ENCODE data around the gene EPB41L3. TPM values are rescaled to one million over a fixed set of nuclear protein-coding genes. Genes with fewer than 3 reads are reported as not detected.
"Not testable (repeated sequence)": the region's sequence is repeated elsewhere in the genome, so short reads cannot be mapped to it uniquely, and the experiment has no call there.

Gene EPB41L3
- total RNA-seq, 1 experiment from 2014 or later: 16.1 TPM

- H3K79me2 ChIP-seq (ENCODE audit: insufficient read depth, low read length): no peaks in the 10 kb centered on the region
- Mint-ChIP-seq H3K27ac (no peak overlapping the region), H3K9me3 (peaks cover 6 to 9% of the 10 kb centered on the region in 2 experiments; a peak in 3 of 5 replicates), H3K4me1 (no peaks in the 10 kb centered on the region), H3K36me3 (ENCODE audit: insufficient read depth in 1 of 3, low read depth in 3 of 3) (peaks cover 4 to 13% (median 8%) of the 10 kb centered on the region in 3 experiments), H3K27me3 (ENCODE audit: low read depth) (no peaks in the 10 kb centered on the region), H3K4me3 (no peak overlapping the region)
- H3K18ac ChIP-seq (ENCODE audit: insufficient read length, low read depth, low read length): no peak overlapping the region
- no peaks in the 10 kb centered on the region for H4K20me1 ChIP-seq (ENCODE audit: control insufficient read depth, insufficient read depth, insufficient read length)
- no peak overlapping the region for H2BK12ac ChIP-seq (ENCODE audit: insufficient read length, low read depth, low read length)
- H2AFZ ChIP-seq (ENCODE audit: low read length): no peak overlapping the region
- no peaks in the 10 kb centered on the region for H3K79me1 ChIP-seq (ENCODE audit: insufficient read depth, low read depth, low read length, poor library complexity, severe bottlenecking)
- H3K9ac ChIP-seq (ENCODE audit: extremely low read depth, insufficient read length, low read length): no peak overlapping the region
- H4K8ac ChIP-seq (replicated peaks; ENCODE audit: insufficient read length, low read depth, low read length): no peak overlapping the region
- no peak overlapping the region for H3K23ac ChIP-seq (ENCODE audit: insufficient read length, low read depth, low read length)
- H3K4ac ChIP-seq (ENCODE audit: low read depth, low read length): no peak overlapping the region
- DNase-seq: peak; percentile 40
- H3K9me3 ChIP-seq (ENCODE audit: control insufficient read depth, low read depth, low read length): no peaks in the 10 kb centered on the region
- no peak overlapping the region for H2BK20ac ChIP-seq (ENCODE audit: low read depth, low read length, poor library complexity, severe bottlenecking)
- H3K56ac ChIP-seq (ENCODE audit: insufficient read length, low read depth, low read length): no peak overlapping the region
- H4K5ac ChIP-seq (ENCODE audit: insufficient read length, low read depth, low read length): no peak overlapping the region
- no peak overlapping the region for H4K91ac ChIP-seq (ENCODE audit: insufficient read length, low read depth, low read length)
- H3K4me1 ChIP-seq (ENCODE audit: insufficient read depth, low read length): no peaks in the 10 kb centered on the region
- H3K4me2 ChIP-seq (ENCODE audit: insufficient read depth, insufficient read length, low read length): no peak overlapping the region
- TF ChIP-seq CTCF (conservative IDR thresholded peaks at IDR 0.05): no peak
- no peak overlapping the region for H3K27ac ChIP-seq (ENCODE audit: insufficient read length, low read depth, low read length)
- H3K27me3 ChIP-seq (ENCODE audit: insufficient read depth, low read length): no peaks in the 10 kb centered on the region
- no peak overlapping the region for H2AK5ac ChIP-seq (ENCODE audit: insufficient read length, low read length)
- no peak overlapping the region for H2BK15ac ChIP-seq (ENCODE audit: low read depth, low read length)
- no peak overlapping the region for H2BK120ac ChIP-seq (ENCODE audit: low read depth, low read length, poor library complexity, severe bottlenecking)
- H3T11ph ChIP-seq (ENCODE audit: low read length): no peak overlapping the region
- H3K14ac ChIP-seq (ENCODE audit: insufficient read depth, low read length): no peak overlapping the region
- WGBS (ENCODE audit: extremely low coverage, insufficient read length, low lambda C conversion rate): no CpG with 5 or more reads among the region's 24 CpGs
- H3K23me2 ChIP-seq (ENCODE audit: insufficient read length, low read depth, low read length, poor library complexity, severe bottlenecking): no peaks in the 10 kb centered on the region
- H2BK5ac ChIP-seq (ENCODE audit: insufficient read length, low read length): no peak overlapping the region
Measured at GRCh38 chr18:5488844-5489243, 55.0 kb downstream of the EPB41L3 start.

GRCh38 chr18:5488044-5488443 is 55.8 kb downstream of the EPB41L3 start:
- H3K9me3 Mint-ChIP-seq; H2BK12ac ChIP-seq (ENCODE audit: insufficient read length, low read depth, low read length); H3K79me2 ChIP-seq (ENCODE audit: insufficient read depth, low read length); H2BK20ac ChIP-seq (ENCODE audit: low read depth, low read length, poor library complexity, severe bottlenecking); H3K9me3 ChIP-seq (ENCODE audit: control insufficient read depth, low read depth, low read length); DNase-seq; H4K5ac ChIP-seq (ENCODE audit: insufficient read length, low read depth, low read length); H2AFZ ChIP-seq (ENCODE audit: low read length); H3K79me1 ChIP-seq (ENCODE audit: insufficient read depth, low read depth, low read length, poor library complexity, severe bottlenecking); H2BK120ac ChIP-seq (ENCODE audit: low read depth, low read length, poor library complexity, severe bottlenecking); H3K27me3 Mint-ChIP-seq (ENCODE audit: low read depth); H3K56ac ChIP-seq (ENCODE audit: insufficient read length, low read depth, low read length); H3K27ac Mint-ChIP-seq; H4K20me1 ChIP-seq (ENCODE audit: control insufficient read depth, insufficient read depth, insufficient read length); H3K9ac ChIP-seq (ENCODE audit: extremely low read depth, insufficient read length, low read length); H4K91ac ChIP-seq (ENCODE audit: insufficient read length, low read depth, low read length); H3T11ph ChIP-seq (ENCODE audit: low read length); H2BK15ac ChIP-seq (ENCODE audit: low read depth, low read length); H3K4me1 ChIP-seq (ENCODE audit: insufficient read depth, low read length); H3K27me3 ChIP-seq (ENCODE audit: insufficient read depth, low read length); H3K4me3 Mint-ChIP-seq; H3K4me1 Mint-ChIP-seq; H3K27ac ChIP-seq (ENCODE audit: insufficient read length, low read depth, low read length); H3K4me2 ChIP-seq (ENCODE audit: insufficient read depth, insufficient read length, low read length); H2BK5ac ChIP-seq (ENCODE audit: insufficient read length, low read length); H3K23me2 ChIP-seq (ENCODE audit: insufficient read length, low read depth, low read length, poor library complexity, severe bottlenecking); H3K23ac ChIP-seq (ENCODE audit: insufficient read length, low read depth, low read length); H4K8ac ChIP-seq (replicated peaks; ENCODE audit: insufficient read length, low read depth, low read length); H3K14ac ChIP-seq (ENCODE audit: insufficient read depth, low read length); H3K4ac ChIP-seq (ENCODE audit: low read depth, low read length); H3K18ac ChIP-seq (ENCODE audit: insufficient read length, low read depth, low read length); H2AK5ac ChIP-seq (ENCODE audit: insufficient read length, low read length): not testable (repeated sequence)
- H3K36me3 Mint-ChIP-seq (ENCODE audit: insufficient read depth in 1 of 3, low read depth in 3 of 3): peaks cover 4 to 13% (median 8%) of the 10 kb centered on the region in 3 experiments
- no CpG with 5 or more reads among the region's 4 CpGs for WGBS (ENCODE audit: extremely low coverage, insufficient read length, low lambda C conversion rate)

All from H9 (cell line).